HG02642 (cell line): Measurements from ENCODE around the gene PPT2.

Experiments used
- ATAC-seq: cut with Tn5 transposase; IDR thresholded peaks from one replicate; pipeline ENCODE4 v1.9.1; 2021; ENCODE audit warnings: mild to moderate bottlenecking; ENCODE audit not compliant: unreplicated experiment, poor library complexity

The PPT2 gene

DNA sequence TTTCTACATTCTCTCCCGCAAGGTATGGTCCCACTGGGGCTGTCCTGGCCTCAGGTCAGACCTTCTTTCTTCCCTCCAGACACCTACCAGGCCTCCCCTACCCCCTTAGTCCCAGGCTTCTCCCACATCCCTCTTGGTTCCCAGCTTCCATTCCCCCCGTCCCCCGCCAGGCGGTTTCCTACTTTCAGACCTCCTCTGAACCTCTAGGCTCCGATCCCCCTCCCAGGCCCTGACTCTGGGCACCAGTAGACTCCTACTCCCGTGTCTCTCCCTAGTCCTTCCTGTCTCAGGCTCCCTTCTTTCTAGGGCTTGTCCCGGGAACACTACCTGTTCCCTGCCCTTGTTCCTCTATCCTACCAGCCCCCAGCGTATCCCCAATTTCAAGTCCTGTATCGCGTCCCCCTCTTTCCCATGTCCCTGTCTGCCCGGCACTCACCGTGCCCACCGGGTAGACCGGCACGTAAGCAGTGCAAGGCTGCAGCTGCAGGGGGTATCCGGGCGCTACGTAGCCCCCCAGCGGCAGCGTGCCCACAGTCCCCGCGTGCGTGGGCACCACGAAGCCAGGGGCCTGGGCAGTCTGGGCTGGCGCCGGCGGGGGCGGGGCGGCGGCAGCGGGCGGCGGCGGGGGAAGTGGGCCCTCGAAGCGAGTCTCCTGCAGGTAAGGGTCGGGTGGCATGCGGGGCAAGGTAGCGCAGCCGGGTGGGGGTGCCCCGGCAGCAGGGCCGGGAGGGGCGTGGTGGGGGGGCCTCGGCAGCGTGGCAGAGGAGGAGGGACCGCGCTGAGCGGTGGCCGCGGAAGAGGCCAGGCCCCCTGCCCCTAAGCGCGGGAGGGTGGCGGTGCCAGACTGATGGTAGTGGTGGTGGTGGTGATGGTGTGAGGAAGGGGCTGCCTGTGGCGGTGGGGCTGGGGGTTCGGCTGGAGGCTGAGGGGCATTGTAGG is 3.7 kb upstream of the PPT2 start:
- no peak for ATAC-seq

DNA sequence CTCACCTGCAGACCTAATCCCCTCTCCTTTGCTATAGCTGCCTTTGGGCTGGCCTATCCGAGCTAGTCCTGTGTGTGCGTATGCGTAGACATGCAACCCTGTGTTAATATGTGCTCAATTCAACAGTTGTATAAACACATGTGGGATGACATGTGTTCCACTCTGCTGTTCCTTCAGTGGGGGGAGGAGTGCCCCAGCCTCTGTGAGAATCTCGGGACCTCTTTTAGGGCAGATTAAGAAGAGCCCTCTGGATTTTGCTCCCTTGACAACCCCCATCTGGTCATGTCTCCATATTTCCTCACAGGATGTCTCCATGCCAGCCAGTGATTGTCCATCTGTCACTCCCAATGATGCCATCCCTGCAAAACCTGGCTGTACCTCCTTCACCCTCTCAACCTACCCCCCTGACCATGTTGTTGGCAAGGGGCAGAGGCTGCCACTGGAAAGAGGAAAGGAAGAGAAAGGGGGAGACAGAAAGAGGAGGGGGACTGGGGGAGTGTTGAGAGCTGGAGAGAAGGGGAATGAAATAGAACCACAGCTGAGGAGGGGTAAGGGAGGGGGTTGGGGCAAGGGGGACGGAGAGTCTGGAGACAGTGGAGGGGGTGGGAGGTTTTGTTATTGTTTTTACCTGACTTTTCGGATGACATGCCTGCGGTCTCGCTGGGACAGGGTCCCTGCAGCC is 2.6 kb upstream of the PPT2 start:
- ATAC-seq = no peak

DNA sequence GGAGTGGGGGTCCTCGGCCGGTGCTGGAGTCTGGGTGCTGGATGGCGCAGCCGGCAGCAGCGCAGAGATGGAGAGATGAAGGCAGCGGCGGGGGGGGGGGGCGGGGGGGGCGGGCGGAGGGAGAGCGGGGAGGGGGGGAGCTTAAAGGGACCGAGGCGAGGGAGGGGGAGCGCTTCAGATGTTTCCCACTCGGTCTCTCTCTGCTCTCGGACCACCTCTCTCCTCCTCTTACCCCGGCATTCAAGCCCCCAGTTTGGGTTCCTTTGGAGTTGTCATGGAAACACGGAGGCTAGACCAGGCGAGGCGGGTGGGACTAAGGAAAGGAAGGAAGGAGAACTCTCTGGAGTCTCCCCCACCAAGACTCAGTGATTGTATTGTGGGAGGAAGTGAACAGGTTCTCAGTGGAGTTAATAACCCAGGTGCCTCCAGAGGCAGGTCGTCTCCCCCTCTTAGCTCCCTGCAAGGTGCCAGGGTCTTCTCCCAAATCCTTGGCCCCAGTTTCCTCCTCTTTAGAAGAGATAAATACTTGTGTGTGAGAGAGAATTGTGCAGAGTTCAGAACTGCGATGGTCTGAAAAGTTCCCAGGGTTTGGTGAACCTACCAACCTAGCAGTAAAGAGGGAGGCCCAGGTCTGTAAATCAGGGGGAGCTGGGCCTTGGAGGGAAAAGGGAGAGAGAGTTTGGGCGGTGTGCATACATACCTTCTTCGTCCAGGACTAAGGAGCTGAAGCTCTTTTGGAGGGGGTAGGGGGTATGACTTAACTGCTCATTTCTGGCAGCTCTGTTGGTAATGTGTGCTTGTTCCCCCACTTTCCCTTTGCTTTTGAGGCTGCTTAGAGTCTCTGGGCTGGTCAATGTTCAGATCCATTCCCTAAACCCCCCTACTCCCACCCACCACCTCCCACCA is 1.8 kb upstream of the PPT2 start, which contains the start of gene PRRT1:
Gene PRRT1, minus strand, starts transcription at position 77 of the 906 bp plus-strand sequence. CDS start 112 bp downstream, outside the sequence.
- no peak for ATAC-seq

DNA sequence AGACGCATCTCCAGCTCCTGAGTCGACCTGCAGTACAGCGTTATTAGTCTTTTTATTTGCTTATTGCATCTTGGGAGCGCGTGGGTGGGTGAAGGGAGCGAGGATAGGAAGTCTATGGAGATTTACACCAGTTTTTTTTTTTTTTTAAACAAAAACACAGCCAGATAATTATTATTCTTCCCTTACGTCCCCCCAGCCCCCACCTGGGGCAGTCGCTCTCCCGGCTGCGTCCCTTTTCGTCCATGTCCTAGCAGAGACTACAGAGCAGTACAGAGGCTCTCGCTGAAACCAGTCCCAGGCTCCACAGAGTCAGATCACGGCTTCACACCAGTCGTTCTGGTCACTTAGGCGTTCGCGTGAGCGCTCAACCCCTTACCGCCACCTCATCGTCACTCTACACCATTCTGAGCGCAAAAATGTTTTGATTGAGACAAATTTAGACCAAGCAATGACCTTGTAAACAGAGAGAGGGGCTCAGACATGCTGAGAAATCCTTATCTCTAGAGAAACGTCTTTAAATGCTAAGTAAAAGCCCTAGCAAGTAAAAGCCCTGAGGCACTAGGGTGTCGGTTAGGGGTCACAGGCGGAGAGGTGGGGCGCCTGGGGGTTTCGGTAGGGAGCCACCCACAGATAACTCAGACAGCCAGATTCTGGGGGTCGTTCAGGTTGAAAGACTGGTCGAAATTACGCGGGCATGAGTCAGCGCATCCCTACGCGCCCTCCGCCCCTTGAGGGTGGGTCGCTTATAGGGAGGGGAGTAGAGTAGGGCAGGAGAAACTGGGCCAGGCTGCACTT is 975 bp upstream of the PPT2 start:
- ATAC-seq = no peak

DNA sequence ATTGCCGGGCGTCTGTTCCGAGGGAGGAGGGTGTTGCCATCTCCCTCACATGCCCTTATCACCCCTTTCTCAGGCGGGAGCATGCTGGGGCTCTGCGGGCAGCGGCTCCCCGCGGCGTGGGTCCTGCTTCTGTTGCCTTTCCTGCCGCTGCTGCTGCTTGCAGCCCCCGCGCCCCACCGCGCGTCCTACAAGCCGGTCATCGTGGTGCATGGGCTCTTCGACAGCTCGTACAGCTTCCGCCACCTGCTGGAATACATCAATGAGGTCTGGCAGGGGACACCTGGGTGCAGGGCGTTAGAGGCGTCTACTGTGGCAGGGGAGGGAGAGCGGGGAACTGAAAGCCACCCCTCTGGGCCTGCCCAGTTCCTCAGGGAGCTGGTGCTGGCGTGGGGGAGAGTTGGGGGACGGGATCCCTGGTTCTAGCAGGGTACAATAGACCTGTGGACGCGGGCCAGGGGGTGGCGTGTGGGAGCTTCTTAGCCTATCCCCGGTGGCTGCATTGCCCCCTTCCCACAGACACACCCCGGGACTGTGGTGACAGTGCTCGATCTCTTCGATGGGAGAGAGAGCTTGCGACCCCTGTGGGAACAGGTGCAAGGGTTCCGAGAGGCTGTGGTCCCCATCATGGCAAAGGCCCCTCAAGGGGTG is 697 bp downstream of the PPT2 start:
- peak; percentile 52 for ATAC-seq

DNA sequence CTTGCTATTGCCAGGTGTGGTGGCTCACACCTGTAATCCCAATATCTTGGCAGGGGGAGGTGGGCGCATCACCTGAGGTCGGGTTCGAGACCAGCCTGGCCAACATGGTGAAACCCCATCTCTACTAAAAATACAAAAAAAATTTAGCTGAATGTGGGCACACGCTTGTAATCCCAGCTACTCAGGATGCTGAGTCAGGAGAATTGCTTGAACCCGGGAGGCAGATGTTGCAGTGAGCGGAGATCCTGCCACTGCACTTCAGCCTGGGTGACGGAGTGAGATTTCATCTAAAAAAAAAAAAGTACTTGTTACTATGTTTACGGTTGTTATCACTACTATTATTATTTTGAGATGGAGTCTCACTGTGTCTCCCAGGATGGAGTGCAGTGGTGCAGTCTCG is 3.0 kb downstream of the PPT2 start:
- no peak for ATAC-seq

DNA sequence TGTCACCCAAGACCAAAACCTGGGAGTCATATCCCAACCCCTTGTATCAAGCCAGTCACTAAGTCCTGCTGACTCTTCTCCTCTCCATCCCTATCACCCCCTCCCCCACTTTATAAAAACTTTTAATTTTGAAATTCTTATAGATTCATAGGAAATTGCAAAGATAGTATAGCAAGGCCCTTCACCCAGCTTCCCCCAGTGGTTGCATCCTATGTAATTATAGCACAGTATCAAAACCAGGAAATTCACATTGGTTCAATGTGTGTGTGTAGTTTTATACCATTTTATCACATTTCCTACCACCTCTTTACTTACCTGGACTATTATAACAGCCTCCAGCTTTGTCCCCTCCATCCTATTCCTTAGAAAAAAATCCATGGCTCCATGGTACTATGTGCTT is 4.1 kb downstream of the PPT2 start:
- ATAC-seq = no peak

DNA sequence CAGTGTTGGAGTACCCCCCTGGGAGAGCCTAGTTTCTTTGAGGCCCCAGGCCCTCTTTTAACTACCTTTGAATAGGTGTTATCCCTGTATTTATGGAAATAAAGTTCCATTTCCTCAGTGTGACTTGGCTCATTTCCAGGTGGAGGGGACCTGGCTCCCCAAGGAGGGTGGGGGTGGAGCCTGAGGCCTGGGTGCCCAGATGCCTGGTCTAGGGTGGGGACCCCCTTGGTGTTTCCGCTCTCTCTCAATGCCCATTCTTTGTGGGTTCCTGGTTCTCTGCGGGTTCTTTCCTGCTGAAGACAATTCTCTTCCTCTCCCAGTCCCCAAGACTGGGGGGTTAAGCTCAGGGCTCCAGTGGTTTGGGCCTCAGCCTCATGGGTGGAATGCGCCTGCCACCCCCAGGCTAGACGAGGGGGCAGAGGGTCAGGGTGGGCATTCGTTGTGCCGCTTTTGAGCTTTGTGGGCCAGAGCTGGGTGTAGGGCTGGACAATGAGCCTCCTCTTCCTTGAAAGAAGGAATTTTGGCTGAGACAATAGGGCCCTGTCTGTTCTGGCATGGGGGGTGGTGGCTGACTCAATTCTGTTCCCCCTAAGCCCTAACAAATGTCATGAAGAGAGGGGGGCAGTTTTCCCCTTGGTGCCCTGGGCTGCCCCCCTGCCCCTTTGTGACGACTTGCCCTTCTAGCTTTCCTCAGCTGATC is 9.8 kb downstream of the PPT2 start:
- no peak for ATAC-seq

DNA sequence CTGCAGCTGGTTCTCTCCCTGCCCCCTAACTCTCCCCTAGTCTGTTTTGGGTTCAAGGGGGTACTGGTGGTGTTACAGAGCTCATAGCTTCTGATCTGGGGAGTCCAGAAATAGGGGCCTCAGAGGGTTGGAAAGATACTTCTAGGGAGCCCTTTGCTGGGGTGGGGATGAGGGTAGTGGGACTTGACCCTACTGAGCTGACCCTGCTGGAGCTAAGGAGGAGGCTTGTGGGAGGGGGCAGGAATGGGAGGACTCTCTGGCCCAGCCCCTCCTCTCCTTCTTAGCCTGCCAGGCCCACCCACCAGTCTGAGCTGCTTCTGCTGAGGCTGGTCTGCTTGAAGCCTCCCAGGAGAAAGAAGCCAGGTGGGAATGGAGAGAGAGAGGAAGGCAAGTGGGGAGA is 10.4 kb downstream of the PPT2 start, which contains the start of gene EGFL8:
Gene EGFL8, plus strand, starts transcription at position 301 of the 400 bp plus-strand sequence. CDS start 1,571 bp downstream, outside the sequence.
- no peak for ATAC-seq

DNA sequence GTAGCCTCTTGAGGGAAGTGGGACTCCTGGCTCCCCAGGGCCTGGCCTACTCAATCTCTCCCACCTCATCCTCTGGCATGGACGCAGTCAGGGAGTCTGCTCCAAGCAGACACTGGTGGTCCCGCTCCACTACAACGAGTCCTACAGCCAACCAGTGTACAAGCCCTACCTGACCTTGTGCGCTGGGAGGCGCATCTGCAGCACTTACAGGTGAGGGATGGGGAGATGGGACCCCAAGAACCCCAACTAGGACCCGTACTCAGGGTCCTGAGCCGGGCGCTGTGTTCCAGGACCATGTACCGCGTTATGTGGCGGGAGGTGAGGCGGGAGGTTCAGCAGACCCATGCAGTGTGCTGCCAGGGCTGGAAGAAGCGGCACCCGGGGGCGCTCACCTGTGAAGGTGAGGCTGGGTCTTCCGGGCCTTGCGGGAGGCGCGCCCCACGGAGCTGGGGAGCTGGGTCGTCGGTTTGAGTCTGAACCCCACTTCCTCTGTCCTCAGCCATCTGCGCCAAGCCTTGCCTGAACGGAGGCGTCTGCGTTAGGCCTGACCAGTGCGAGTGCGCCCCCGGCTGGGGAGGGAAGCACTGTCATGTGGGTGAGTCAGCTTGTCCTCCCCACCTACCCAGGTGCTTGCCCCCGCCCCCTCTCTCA is 12.6 kb downstream of the PPT2 start:
- ATAC-seq = no peak

DNA sequence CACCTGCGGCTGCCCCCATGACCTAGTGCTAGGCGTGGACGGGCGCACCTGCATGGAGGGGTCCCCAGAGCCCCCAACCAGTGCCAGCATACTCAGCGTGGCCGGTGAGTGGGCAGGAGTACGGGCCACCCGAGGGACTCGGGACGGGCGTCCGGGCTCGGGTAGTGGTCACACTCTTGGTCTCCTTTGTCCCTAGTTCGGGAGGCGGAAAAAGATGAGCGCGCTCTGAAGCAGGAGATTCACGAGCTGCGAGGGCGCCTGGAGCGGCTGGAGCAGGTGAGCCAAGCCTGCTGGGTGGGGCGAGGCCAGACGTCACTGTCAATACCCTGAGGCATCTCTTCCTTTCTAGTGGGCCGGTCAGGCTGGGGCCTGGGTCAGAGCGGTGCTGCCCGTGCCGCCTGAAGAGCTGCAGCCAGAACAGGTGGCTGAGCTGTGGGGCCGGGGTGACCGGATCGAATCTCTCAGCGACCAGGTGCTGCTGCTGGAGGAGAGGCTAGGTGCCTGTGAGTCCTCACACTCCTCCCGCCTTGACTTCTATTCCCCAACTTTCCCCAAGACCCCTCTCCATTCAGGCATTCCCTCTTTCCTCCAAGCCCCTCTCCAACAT is 13.3 kb downstream of the PPT2 start:
- no peak for ATAC-seq

DNA sequence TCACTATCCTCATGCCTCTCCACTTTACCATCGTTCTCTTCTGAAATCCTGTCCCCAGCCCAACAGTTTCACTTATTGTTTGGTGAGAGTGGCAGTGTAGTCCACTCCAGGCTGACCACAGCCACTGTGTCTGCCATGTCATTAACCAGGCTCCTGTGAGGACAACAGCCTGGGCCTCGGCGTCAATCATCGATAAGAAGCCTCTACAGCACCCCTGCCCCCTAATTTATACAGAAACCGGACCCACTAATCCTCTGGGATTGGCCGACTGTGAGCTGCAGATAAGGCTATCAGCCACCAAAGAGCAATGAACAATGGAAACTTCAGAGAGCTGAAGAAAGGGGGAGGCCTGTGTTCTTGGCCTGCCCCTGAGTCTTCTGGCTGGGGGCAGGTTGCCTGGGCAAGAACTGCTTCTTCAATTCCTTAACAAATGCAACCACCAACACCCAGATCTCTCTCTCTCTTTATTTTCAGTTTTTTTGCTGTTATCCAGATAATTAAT is 13.9 kb downstream of the PPT2 start:
- no peak for ATAC-seq

DNA sequence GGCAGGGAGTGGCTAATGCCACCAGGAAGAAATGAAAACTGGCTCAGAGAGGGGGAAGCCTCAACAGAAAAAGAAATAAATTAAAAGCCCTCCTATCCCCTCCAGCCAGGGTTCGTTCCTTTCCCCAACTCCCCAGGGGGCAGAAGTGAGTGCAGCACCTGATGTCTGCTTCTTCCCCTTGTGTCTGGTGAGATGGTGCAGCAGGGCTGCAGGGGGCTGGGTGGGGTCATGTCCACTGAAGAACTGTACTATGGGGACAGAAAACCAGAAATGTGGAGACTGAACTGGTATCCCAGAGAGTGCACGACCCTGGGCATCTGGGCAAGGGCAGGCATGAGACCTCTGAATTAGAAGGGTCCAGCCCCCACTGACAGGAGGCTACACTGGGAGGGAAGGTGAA is 14.4 kb downstream of the PPT2 start:
- ATAC-seq = no peak

DNA sequence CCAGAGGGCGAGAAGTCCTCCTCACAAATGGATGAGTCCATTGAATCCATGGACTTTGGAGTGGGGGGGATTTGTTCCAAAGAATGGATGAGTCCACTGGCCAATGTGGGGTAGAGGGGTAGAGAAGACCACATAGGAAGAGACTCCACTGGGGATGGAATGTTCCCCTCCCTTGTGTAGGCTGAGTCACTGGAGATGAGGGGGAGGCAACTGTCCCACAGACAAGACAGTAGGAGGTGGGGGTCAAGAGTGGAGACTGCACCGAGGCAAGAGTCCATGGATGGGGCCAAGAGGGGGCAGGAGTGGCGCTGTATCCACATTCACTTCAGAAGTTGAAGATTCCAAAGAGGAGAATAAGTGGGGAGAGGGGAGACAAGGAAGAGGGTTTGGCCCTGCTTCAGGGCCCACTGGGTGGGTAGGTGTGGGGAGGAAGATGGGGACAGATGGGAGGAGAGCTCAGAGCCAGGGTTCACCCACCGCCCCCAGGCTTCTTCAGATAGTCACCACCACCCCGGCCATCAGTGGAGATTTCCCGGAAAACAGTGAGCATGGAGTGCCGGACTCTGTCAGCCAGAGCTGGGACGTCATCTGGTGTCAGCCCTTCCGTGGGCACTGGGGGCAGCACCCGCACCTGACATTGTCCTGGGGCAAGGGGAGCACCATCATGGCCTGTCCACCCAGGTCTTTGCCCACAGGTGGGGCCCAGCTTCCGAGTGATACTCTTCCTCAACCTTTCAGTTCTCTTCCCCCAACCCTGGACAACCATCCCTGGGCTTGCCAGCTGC is 15.1 kb downstream of the PPT2 start:
- no peak for ATAC-seq

DNA sequence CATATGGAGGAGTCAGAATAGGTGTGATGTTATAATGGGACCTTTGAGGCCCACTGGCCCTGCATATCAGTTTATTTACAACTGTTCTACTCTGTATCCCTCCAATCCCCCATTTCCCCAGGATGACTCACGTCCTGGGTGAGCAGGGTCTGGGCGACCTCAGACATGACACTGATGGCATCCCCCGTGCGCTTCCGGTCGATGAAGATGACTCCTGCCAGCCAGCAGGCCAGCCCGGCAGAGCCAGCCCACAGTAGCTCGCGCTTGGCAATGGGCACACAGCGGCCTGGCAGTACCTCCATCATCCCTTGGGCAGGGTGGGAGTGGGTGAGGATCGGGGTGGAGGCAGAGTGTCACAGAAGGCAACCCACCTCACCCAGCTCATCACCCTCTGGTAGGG is 16.4 kb downstream of the PPT2 start:
- ATAC-seq = no peak

DNA sequence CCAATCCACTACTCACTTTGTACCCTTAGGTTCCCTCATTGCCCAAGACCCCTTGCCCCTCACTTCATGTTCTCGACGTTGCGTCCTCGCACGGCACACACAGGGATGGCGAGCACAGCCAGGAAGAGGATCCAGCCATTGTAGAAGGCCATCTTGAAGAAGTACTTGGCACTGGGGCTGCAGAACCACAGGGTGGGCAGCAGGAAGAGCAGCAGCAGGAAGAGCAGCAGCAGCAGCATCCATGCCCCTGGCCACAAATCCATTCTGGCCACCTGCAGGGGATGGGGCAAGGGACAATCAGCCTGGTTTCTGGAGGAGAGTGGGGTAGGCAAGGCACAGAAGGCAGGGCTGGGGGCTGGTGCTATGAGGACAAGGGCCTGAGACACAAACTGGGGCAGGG is 17.3 kb downstream of the PPT2 start:
- no peak for ATAC-seq
